Gastrocnemius medialis (tissue), 4 donors: ENCODE results near the gene C14orf132. TPM values are rescaled to one million over a fixed set of nuclear protein-coding genes. Genes with fewer than 3 reads are reported as not detected.

Experiments
- ATAC-seq, 2 donors: fragments of 150-250 bp; one replicate each; pipeline ENCODE4 v1.9.1; 2016
- DNase-seq, 2 donors: peaks; one replicate each; pipeline ENCODE4 v3.0.0-alpha.2; 2019
- H3K27ac ChIP-seq, 4 donors: fragments of 200-600 bp; sonication (generic); 1 replicate in 1 of 4; 2 replicates in 3 of 4; pipeline ENCODE4 v1.5.1; 2016 to 2018; ENCODE audit warnings: mild to moderate bottlenecking in 2 of 4, moderate library complexity in 1 of 4
- H3K27me3 ChIP-seq, 3 donors: fragments of 200-600 bp; sonication (generic) in 2 of 3; 1 replicate in 1 of 3; 2 replicates in 2 of 3; pipeline versions ENCODE4 v1.5.1 to v1.6.0; 2016 to 2019; ENCODE audit warnings: mild to moderate bottlenecking in 1 of 3, moderate library complexity in 1 of 3
- H3K36me3 ChIP-seq, 2 donors: fragments of 200-600 bp; sonication (generic) in 1 of 2; one replicate each; pipeline ENCODE4 v1.5.1; 2017 to 2018
- H3K4me1 ChIP-seq, 2 donors: fragments of 200-600 bp; sonication (generic) in 1 of 2; one replicate each; pipeline ENCODE4 v1.5.1; 2016 to 2017; ENCODE audit warnings: mild to moderate bottlenecking in 2 of 2
- H3K4me3 ChIP-seq, 4 donors: fragments of 200-600 bp; sonication (generic) in 3 of 4; 1 replicate in 1 of 4; 2 replicates in 3 of 4; pipeline ENCODE4 v1.5.1; 2016 to 2019; ENCODE audit warnings: mild to moderate bottlenecking in 2 of 4
- H3K9me3 ChIP-seq, 3 donors: fragments of 200-600 bp; sonication (generic) in 2 of 3; 1 replicate in 1 of 3; 2 replicates in 2 of 3; pipeline ENCODE4 v1.5.1; 2016 to 2019
- CTCF ChIP-seq, 5 experiments: fragments of 450-650 bp in 3 of 5; fragments of 200-600 bp in 2 of 5; sonication (generic) in 2 of 5; IDR thresholded peaks in 4 of 5; conservative IDR thresholded peaks in 1 of 5; 1 replicate in 4 of 5; 2 replicates in 1 of 5; pipeline ENCODE4 v1.5.1; 2016 to 2019; ENCODE audit warnings: antibody characterized with exemption in 5 of 5, mild to moderate bottlenecking in 3 of 5, moderate library complexity in 3 of 5
- POLR2A ChIP-seq, 2 donors: fragments of 450-650 bp; IDR thresholded peaks; one replicate each; pipeline ENCODE4 v1.6.1; 2017; ENCODE audit warnings: antibody characterized with exemption in 2 of 2, mild to moderate bottlenecking in 2 of 2, moderate library complexity in 2 of 2
- in situ Hi-C, 4 donors: fragments of 200-750 bp; cut with MboI; loops; one replicate each; pipeline versions ENCODE4 v1.15.0 to v1.8.0; 2017; ENCODE audit warnings: low sequenced_read_pairs in 4 of 4
- intact Hi-C: fragments of 100-400 bp; cut with DNase I; formaldehyde crosslinking; loops from one replicate; pipeline ENCODE4 v1.15.1; 2023; ENCODE audit warnings: low total_unique reads
- total RNA-seq, 4 donors: library from RNA; depleted of rRNA; stranded (reverse); fragments of >200 nt; gene quantifications; one replicate each; pipeline versions ENCODE4 v1.1.0 to v1.2.3, GENCODE V29; 2016

The C14orf132 gene
- total RNA-seq, 4 donors from 2014 or later: 1.1 to 2.9 (median 1.5) TPM

- no peak overlapping the region for H3K4me3 ChIP-seq
- H3K36me3 ChIP-seq: no peaks in the 10 kb centered on the region
- ATAC-seq (no peak), DNase-seq (no peak)
- no peaks in the 10 kb centered on the region for H3K27me3 ChIP-seq
- in situ Hi-C loops (loop anchor here in 1 of 4 donors (25.0 kb wide), 1 partner anchor 295 kb away; no protein-coding TSS in a partner anchor), intact Hi-C loops (no loop called here)
- TF ChIP-seq POLR2A (IDR thresholded peaks at IDR 0.05) (no peak), CTCF (IDR thresholded peaks at IDR 0.05 in 4 of 5, conservative IDR thresholded peaks at IDR 0.05 in 1 of 5) (no peak)
- H3K4me1 ChIP-seq: no peaks in the 10 kb centered on the region
- H3K9me3 ChIP-seq: no peaks in the 10 kb centered on the region
- no peak overlapping the region for H3K27ac ChIP-seq
Observed at GRCh38 chr14:96117101-96117897, 78.1 kb downstream of the C14orf132 start.

GRCh38 chr14:96117960-96118359 is 78.8 kb downstream of the C14orf132 start:
- no peak for ATAC-seq
- Histone ChIP-seq H3K36me3 (no peaks in the 10 kb centered on the region), H3K9me3 (no peaks in the 10 kb centered on the region), H3K4me1 (no peaks in the 10 kb centered on the region), H3K27ac (no peak overlapping the region), H3K27me3 (no peaks in the 10 kb centered on the region), H3K4me3 (no peak overlapping the region)
- no peak for DNase-seq
- intact Hi-C loops (no loop called here), in situ Hi-C loops (loop anchor here in 1 of 4 donors (25.0 kb wide), 1 partner anchor 294 kb away; no protein-coding TSS in a partner anchor)
- TF ChIP-seq CTCF (IDR thresholded peaks at IDR 0.05 in 4 of 5, conservative IDR thresholded peaks at IDR 0.05 in 1 of 5) (no peak), POLR2A (IDR thresholded peaks at IDR 0.05) (no peak)

GRCh38 chr14:96118391-96118790 is 79.2 kb downstream of the C14orf132 start:
- DNase-seq (no peak), ATAC-seq (no peak)
- no peak overlapping the region for H3K27ac ChIP-seq
- no peak overlapping the region for H3K4me3 ChIP-seq
- TF ChIP-seq POLR2A (IDR thresholded peaks at IDR 0.05) (no peak), CTCF (IDR thresholded peaks at IDR 0.05 in 4 of 5, conservative IDR thresholded peaks at IDR 0.05 in 1 of 5) (no peak)
- H3K4me1 ChIP-seq: no peaks in the 10 kb centered on the region
- no peaks in the 10 kb centered on the region for H3K36me3 ChIP-seq
- in situ Hi-C loops: loop anchor here in 1 of 4 donors (25.0 kb wide), 1 partner anchor 294 kb away; no protein-coding TSS in a partner anchor
- no peaks in the 10 kb centered on the region for H3K27me3 ChIP-seq
- intact Hi-C loops: no loop called here
- no peaks in the 10 kb centered on the region for H3K9me3 ChIP-seq

- Histone ChIP-seq H3K27me3 (no peaks in the 10 kb centered on the region), H3K27ac (no peak overlapping the region), H3K9me3 (no peaks in the 10 kb centered on the region), H3K36me3 (no peaks in the 10 kb centered on the region), H3K4me3 (no peak overlapping the region), H3K4me1 (no peaks in the 10 kb centered on the region)
- ATAC-seq: no peak
- intact Hi-C loops (no loop called here), in situ Hi-C loops (loop anchor here in 1 of 4 donors (25.0 kb wide), 1 partner anchor 292 kb away; no protein-coding TSS in a partner anchor)
- TF ChIP-seq POLR2A (IDR thresholded peaks at IDR 0.05) (no peak), CTCF (IDR thresholded peaks at IDR 0.05 in 4 of 5, conservative IDR thresholded peaks at IDR 0.05 in 1 of 5) (no peak)
- DNase-seq: no peak
Observed at GRCh38 chr14:96119947-96120346, 80.8 kb downstream of the C14orf132 start.
